Ovary (tissue), 9 donors: ENCODE data around the gene CSNK2B. TPM values are rescaled to one million over a fixed set of nuclear protein-coding genes. Genes with fewer than 3 reads are reported as not detected.

Experiments used
- DNase-seq, 5 donors: peaks; one replicate each; pipeline ENCODE4 v3.0.0-alpha.2; 2019 to 2020
- H3K27ac ChIP-seq, 2 donors: fragments of 200-600 bp; one replicate each; pipeline versions ENCODE4 v1.5.1 to v1.8.0; 2019 to 2022
- H3K27me3 ChIP-seq: fragments of 200-600 bp; one replicate; pipeline ENCODE4 v1.8.0; 2022
- H3K36me3 ChIP-seq: fragments of 200-600 bp; sonication (generic); one replicate; pipeline ENCODE4 v1.5.1; 2019
- H3K4me1 ChIP-seq: one replicate; pipeline ENCODE4 v1.8.1; 2013; ENCODE audit warnings: mild to moderate bottlenecking, moderate library complexity; ENCODE audit not compliant: insufficient read depth
- H3K4me3 ChIP-seq: fragments of 200-600 bp; sonication (generic); one replicate; pipeline ENCODE4 v1.5.1; 2017
- H3K9me3 ChIP-seq, 2 donors: fragments of 200-600 bp in 1 of 2; sonication (generic) in 1 of 2; one replicate each; pipeline versions ENCODE4 v1.5.1 to v1.8.1; 2013 to 2019; ENCODE audit warnings: mild to moderate bottlenecking in 1 of 2, moderate library complexity in 1 of 2
- CTCF ChIP-seq, 3 donors: fragments of 450-650 bp in 2 of 3; fragments of 200-600 bp in 1 of 3; IDR thresholded peaks; one replicate each; pipeline versions ENCODE4 v1.5.1 to v1.8.0; 2016 to 2022; ENCODE audit warnings: antibody characterized with exemption in 3 of 3, mild to moderate bottlenecking in 1 of 3
- EP300 ChIP-seq: sonication (generic); formaldehyde crosslinking; IDR thresholded peaks from one replicate; pipeline ENCODE4 v1.6.1; 2017; ENCODE audit warnings: antibody characterized with exemption
- POLR2A ChIP-seq: fragments of 450-650 bp; IDR thresholded peaks from one replicate; pipeline ENCODE4 v1.6.1; 2017; ENCODE audit warnings: antibody characterized with exemption, mild to moderate bottlenecking, moderate library complexity
- WGBS, 3 donors: extraction: QIAGEN DNeasy Blood & Tissue Kit in 1 of 3; methylation state at CpG; one replicate each; pipeline versions ENCODE4 v1.1.5 to v1.1.7; 2013 to 2017; 5-methylcytosine and 5-hydroxymethylcytosine counted together
- intact Hi-C, 4 donors: fragments of 100-400 bp; cut with DNase I; formaldehyde crosslinking; loops; one replicate each; pipeline versions ENCODE4 v1.11.0 to v1.15.1; 2022 to 2023
- polyA plus RNA-seq, 2 donors: library from polyadenylated mRNA; stranded (reverse); fragments of 200-250 nt in 1 of 2; fragments of 350-450 nt in 1 of 2; fragmentation: Illumina TruSeq in 1 of 2; extraction: RNeasy Lipid Tissue Mini Kit (QIAGEN cat#74804) in 1 of 2; gene quantifications; one replicate each; pipeline ENCODE4 v1.2.3, GENCODE V29; 2013 to 2014
- total RNA-seq, 7 donors: library from RNA; depleted of rRNA in 2 of 7; stranded (reverse); fragments of >200 nt in 2 of 7; fragmentation: NEBNext Ultra II Directional in 3 of 7; extraction: Animal tissue kit (Norgen Biotek cat#: 25700) in 3 of 7; gene quantifications; one replicate each; pipeline versions ENCODE4 v1.1.0 to v1.2.4, GENCODE V29; 2016 to 2023
- donor health status: DM: no; HTN: no; CAD: no; lungs with moderate emphysema.
- donor health status: DM: no; HTN: no; CAD: no.
- donor health status: Bipolar disorder and iron deficiency.
- donor health status: DM: yes; HTN: yes; CAD: no.
- donor health status: DM: no; HTN: no; CAD: no.
- donor health status: DM: yes; HTN: yes; CAD: no.

Gene CSNK2B
- total and polyA plus RNA-seq, 9 donors: 120 to 258 (median 144) TPM

- Histone ChIP-seq H3K27me3 (no peaks in the 10 kb centered on the region), H3K36me3 (no peaks in the 10 kb centered on the region), H3K9me3 (no peaks in the 10 kb centered on the region), H3K4me3 (no peak overlapping the region), H3K4me1 (peaks cover 1% of the 10 kb centered on the region), H3K27ac (no peak overlapping the region)
- TF ChIP-seq POLR2A (no peak), EP300 (no peak), CTCF (IDR thresholded peaks at IDR 0.05) (no peak)
- DNase-seq: no peak
- WGBS, 3 donors: 80 to 87% (median 83%) methylated on average over 10 of the region's 10 CpGs
- intact Hi-C loops: loop anchor here in 1 of 4 donors (5.0 kb wide), 1 partner anchor 1657 kb away; no protein-coding TSS in a partner anchor
Observed at GRCh38 chr6:31624070-31624469, 41.8 kb upstream of the CSNK2B start.

GRCh38 chr6:31626952-31627351 is 38.9 kb upstream of the CSNK2B start:
- intact Hi-C loops: no loop called here
- no peaks in the 10 kb centered on the region for H3K36me3 ChIP-seq
- WGBS, 3 donors: 81 to 84% (median 83%) methylated on average over 10 of the region's 10 CpGs

GRCh38 chr6:31627690-31628287 is 38.1 kb upstream of the CSNK2B start:
- Histone ChIP-seq H3K9me3 (no peaks in the 10 kb centered on the region), H3K36me3 (no peaks in the 10 kb centered on the region), H3K4me1 (no peaks in the 10 kb centered on the region), H3K4me3 (no peak overlapping the region), H3K27me3 (no peaks in the 10 kb centered on the region), H3K27ac (no peak overlapping the region)
- intact Hi-C loops: no loop called here
- no peak for TF ChIP-seq EP300
- no peak for TF ChIP-seq POLR2A
- no peak for TF ChIP-seq CTCF (IDR thresholded peaks at IDR 0.05)
- 96 to 97% (median 96%) methylated on average over 19 of the region's 19 CpGs for WGBS, 3 donors
- no peak for DNase-seq

More at GRCh38 chr6:31626952-31627351, 38.9 kb upstream of the CSNK2B start:
- no peaks in the 10 kb centered on the region for H3K9me3 ChIP-seq
- no peaks in the 10 kb centered on the region for H3K27me3 ChIP-seq
- DNase-seq: no peak
- no peak overlapping the region for H3K27ac ChIP-seq
- H3K4me3 ChIP-seq: no peak overlapping the region
- peaks cover 1% of the 10 kb centered on the region for H3K4me1 ChIP-seq
- TF ChIP-seq CTCF (IDR thresholded peaks at IDR 0.05): no peak
- TF ChIP-seq POLR2A: no peak
- no peak for TF ChIP-seq EP300

- no peaks in the 10 kb centered on the region for H3K4me1 ChIP-seq
- H3K9me3 ChIP-seq: no peaks in the 10 kb centered on the region
- 78 to 87% (median 85%) methylated on average over 7 of the region's 7 CpGs for WGBS, 3 donors
- TF ChIP-seq EP300: no peak
- no peak for TF ChIP-seq POLR2A
- no peak for TF ChIP-seq CTCF (IDR thresholded peaks at IDR 0.05)
- DNase-seq: no peak
- H3K36me3 ChIP-seq: no peaks in the 10 kb centered on the region
- intact Hi-C loops: no loop called here
- no peaks in the 10 kb centered on the region for H3K27me3 ChIP-seq
- H3K27ac ChIP-seq: no peak overlapping the region
- H3K4me3 ChIP-seq: no peak overlapping the region
Observed at GRCh38 chr6:31629014-31629413, 36.9 kb upstream of the CSNK2B start.
